DOHH2 (cell line): ENCODE measurements around the gene CORO1C.

ENCODE experiments used
- H3F3A ChIP-seq: fragments of 200-600 bp; sonication (generic), shearing (Covaris generic); 2 replicates; pipeline ENCODE4 v1.6.0; 2016; ENCODE audit warnings: antibody characterized with exemption, mild to moderate bottlenecking; ENCODE audit not compliant: control insufficient read depth, insufficient read depth
- H3K27ac ChIP-seq: fragments of 200-600 bp; sonication (generic); 2 replicates; pipeline ENCODE4 v1.5.1; 2014; ENCODE audit warnings: low read depth, mild to moderate bottlenecking, low read length, moderate library complexity
- H3K27me3 ChIP-seq: fragments of 200-600 bp; sonication (generic); 2 replicates; pipeline ENCODE4 v1.6.1; 2014; ENCODE audit warnings: mild to moderate bottlenecking, low read length, mixed read lengths; ENCODE audit not compliant: control insufficient read depth
- H3K36me3 ChIP-seq: fragments of 200-600 bp; sonication (generic); 2 replicates; pipeline ENCODE4 v1.6.1; 2014; ENCODE audit warnings: mild to moderate bottlenecking, low read length, moderate library complexity, mixed read lengths; ENCODE audit not compliant: control insufficient read depth
- H3K4me1 ChIP-seq: fragments of 200-600 bp; sonication (generic); 2 replicates; pipeline ENCODE4 v1.6.1; 2014; ENCODE audit warnings: mild to moderate bottlenecking, low read length, mixed read lengths; ENCODE audit not compliant: control insufficient read depth
- H3K4me2 ChIP-seq: fragments of 200-600 bp; sonication (generic); 2 replicates; pipeline ENCODE4 v1.6.0; 2014; ENCODE audit warnings: mild to moderate bottlenecking, low read length, moderate library complexity
- H3K4me3 ChIP-seq: fragments of 200-600 bp; sonication (generic); 2 replicates; pipeline ENCODE4 v1.5.1; 2014; ENCODE audit warnings: mild to moderate bottlenecking, low read length, mixed read lengths
- H3K79me2 ChIP-seq: fragments of 200-600 bp; sonication (generic); 2 replicates; pipeline ENCODE4 v1.6.1; 2014; ENCODE audit warnings: mild to moderate bottlenecking, low read length, mixed read lengths; ENCODE audit not compliant: control insufficient read depth
- H3K9me2 ChIP-seq: fragments of 200-600 bp; sonication (generic); replicated peaks from 2 replicates; pipeline ENCODE4 v1.6.1; 2014; ENCODE audit warnings: mild to moderate bottlenecking, low read length, mixed read lengths; ENCODE audit not compliant: control insufficient read depth
- H3K9me3 ChIP-seq: fragments of 200-600 bp; sonication (generic); 2 replicates; pipeline ENCODE4 v1.6.1; 2014; ENCODE audit warnings: antibody characterized with exemption, low read length, mixed read lengths; ENCODE audit not compliant: control insufficient read depth, insufficient read depth
- H4K20me1 ChIP-seq: fragments of 200-600 bp; sonication (generic); 2 replicates; pipeline ENCODE4 v1.6.0; 2014; ENCODE audit warnings: low read depth, mild to moderate bottlenecking, antibody characterized with exemption, low read length, moderate library complexity; ENCODE audit not compliant: control insufficient read depth, insufficient read depth
- CTCF ChIP-seq: fragments of 200-600 bp; sonication (generic); IDR thresholded peaks from one replicate; pipeline ENCODE4 v1.5.1; 2014; ENCODE audit warnings: antibody characterized with exemption, mild to moderate bottlenecking, low read depth, low read length; ENCODE audit not compliant: poor library complexity, severe bottlenecking
- EZH2phosphoT487 ChIP-seq: fragments of 200-600 bp; sonication (generic); IDR thresholded peaks from 2 replicates; pipeline ENCODE4 v1.6.1; 2017; ENCODE audit warnings: borderline replicate concordance, mild to moderate bottlenecking, antibody characterized with exemption, low read length, moderate library complexity, mixed read lengths

Gene CORO1C

DNA sequence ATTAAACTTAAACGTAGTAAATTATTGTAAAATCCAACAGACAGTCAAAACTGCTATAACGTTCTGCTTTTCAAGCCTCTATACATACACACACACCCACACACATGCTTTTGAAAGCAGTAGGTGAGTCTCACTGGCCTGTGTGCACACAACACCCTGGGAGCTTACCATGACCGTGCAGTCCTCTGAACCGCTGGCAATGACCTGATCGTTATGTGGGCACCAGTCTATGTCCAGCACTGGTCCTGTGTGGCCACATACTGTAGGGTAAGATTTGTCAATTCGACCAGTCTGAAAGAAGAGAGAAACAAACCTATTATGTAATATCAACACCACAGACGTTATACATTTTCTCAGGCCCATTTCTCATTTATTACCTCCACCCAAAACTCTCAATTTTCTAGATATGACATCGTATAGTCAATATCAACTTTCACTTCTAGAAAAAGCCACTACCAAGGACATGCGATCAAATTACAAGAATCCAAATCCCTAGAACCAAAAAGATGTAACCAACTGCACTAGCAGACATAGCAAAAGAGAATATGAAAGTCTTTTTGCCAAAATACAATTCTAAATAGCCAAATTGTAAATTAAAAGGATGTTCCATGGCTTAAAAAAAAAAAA is 53.1 kb downstream of the CORO1C start:
- H3K27ac ChIP-seq, result no peak overlapping the region
- TF ChIP-seq EZH2phosphoT487 (no peak), CTCF (no peak)
- no peaks in the 10 kb centered on the region for H3K27me3 ChIP-seq
- no peaks in the 10 kb centered on the region for H3K9me3 ChIP-seq
- H3K36me3 ChIP-seq, result no peaks in the 10 kb centered on the region
- no peaks in the 10 kb centered on the region for H3K4me1 ChIP-seq
- no peak overlapping the region for H3K4me3 ChIP-seq
- H4K20me1 ChIP-seq, result no peaks in the 10 kb centered on the region
- no peak overlapping the region for H3K4me2 ChIP-seq
- H3F3A ChIP-seq, result no peaks in the 10 kb centered on the region
- H3K79me2 ChIP-seq, result no peaks in the 10 kb centered on the region
- H3K9me2 ChIP-seq, result no peaks in the 10 kb centered on the region

DNA sequence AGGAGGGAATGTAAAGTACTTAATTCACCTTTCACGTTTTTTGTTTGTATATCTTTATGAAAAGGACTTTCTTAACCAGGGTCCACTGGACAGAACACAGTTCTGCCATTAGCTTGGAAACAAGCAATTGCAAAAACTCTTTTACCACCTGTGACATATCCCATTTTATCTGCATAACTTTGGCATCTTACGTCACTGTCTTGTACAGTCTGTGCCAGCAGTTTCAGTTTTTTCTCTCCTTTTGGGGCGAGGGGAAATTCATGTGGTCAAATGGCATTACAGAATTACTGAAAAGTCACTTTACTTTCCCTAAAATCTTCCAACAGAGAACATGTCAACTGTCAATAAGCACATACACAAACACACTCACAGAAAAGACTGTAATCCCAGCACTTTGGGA is 53.9 kb downstream of the CORO1C start:
- Histone ChIP-seq H3K27ac (no peak overlapping the region), H4K20me1 (no peaks in the 10 kb centered on the region), H3K36me3 (no peaks in the 10 kb centered on the region), H3K4me1 (no peaks in the 10 kb centered on the region), H3K4me3 (no peak overlapping the region), H3F3A (no peaks in the 10 kb centered on the region), H3K9me3 (no peaks in the 10 kb centered on the region), H3K9me2 (no peaks in the 10 kb centered on the region), H3K79me2 (no peaks in the 10 kb centered on the region), H3K4me2 (no peak overlapping the region), H3K27me3 (no peaks in the 10 kb centered on the region)
- TF ChIP-seq EZH2phosphoT487 (no peak), CTCF (no peak)

GRCh38 chr12:108676707-108677106 is 54.6 kb downstream of the CORO1C start:
- Histone ChIP-seq H3K4me3 (no peak overlapping the region), H3K27ac (no peak overlapping the region), H3K4me1 (no peaks in the 10 kb centered on the region), H3K27me3 (no peaks in the 10 kb centered on the region), H3F3A (no peaks in the 10 kb centered on the region), H3K9me3 (no peaks in the 10 kb centered on the region), H3K4me2 (no peak overlapping the region), H3K79me2 (no peaks in the 10 kb centered on the region), H3K36me3 (no peaks in the 10 kb centered on the region), H3K9me2 (no peaks in the 10 kb centered on the region), H4K20me1 (no peaks in the 10 kb centered on the region)
- TF ChIP-seq EZH2phosphoT487, result no peak
- TF ChIP-seq CTCF, result no peak

- Histone ChIP-seq H3K79me2 (no peaks in the 10 kb centered on the region), H3K4me3 (no peak overlapping the region), H3K9me3 (no peaks in the 10 kb centered on the region), H3K27ac (no peak overlapping the region), H3K4me1 (no peaks in the 10 kb centered on the region), H3K27me3 (no peaks in the 10 kb centered on the region), H3F3A (no peaks in the 10 kb centered on the region), H3K4me2 (no peak overlapping the region), H3K36me3 (no peaks in the 10 kb centered on the region), H3K9me2 (no peaks in the 10 kb centered on the region), H4K20me1 (no peaks in the 10 kb centered on the region)
- TF ChIP-seq CTCF (no peak), EZH2phosphoT487 (no peak)
These were observed 55.5 kb downstream of the CORO1C start for GRCh38 chr12:108675792-108676191.
